Measurements from ENCODE around the gene GALNT16.

DNA sequence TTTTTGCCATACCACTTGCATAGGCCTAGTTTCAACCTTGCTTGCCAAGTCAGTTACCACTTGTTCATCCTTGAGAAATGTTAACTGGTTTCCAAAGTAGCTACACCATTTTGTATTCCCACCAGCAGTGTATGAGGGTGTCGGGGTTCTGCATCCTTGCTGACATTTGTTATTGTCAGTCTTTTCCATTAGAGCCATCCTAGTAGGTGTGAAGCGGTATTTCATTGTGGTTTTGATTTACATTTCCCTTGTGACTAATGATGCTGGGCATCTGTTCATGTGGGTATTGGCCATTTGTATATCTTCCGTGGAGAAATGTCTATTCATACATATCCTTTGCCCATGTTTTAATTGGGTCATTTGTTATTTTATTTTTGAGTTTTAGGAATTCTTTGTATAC lies 27.6 kb upstream of the GALNT16 start:
- TF ChIP-seq, protein P1, sequence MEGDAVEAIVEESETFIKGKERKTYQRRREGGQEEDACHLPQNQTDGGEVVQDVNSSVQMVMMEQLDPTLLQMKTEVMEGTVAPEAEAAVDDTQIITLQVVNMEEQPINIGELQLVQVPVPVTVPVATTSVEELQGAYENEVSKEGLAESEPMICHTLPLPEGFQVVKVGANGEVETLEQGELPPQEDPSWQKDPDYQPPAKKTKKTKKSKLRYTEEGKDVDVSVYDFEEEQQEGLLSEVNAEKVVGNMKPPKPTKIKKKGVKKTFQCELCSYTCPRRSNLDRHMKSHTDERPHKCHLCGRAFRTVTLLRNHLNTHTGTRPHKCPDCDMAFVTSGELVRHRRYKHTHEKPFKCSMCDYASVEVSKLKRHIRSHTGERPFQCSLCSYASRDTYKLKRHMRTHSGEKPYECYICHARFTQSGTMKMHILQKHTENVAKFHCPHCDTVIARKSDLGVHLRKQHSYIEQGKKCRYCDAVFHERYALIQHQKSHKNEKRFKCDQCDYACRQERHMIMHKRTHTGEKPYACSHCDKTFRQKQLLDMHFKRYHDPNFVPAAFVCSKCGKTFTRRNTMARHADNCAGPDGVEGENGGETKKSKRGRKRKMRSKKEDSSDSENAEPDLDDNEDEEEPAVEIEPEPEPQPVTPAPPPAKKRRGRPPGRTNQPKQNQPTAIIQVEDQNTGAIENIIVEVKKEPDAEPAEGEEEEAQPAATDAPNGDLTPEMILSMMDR (IDR thresholded peaks at IDR 0.05) = no peak
- no peak for TF ChIP-seq EZH2 (IDR thresholded peaks at IDR 0.05; ENCODE audit: borderline replicate concordance, insufficient read depth, low read depth, low read length, poor library complexity, severe bottlenecking)
